GM18517 (cell line): ENCODE measurements around the gene OPN3.
A peak's percentile ranks its signal among the peaks of the same experiment; 100 is the strongest.

Experiments used
- ATAC-seq: cut with Tn5 transposase; IDR thresholded peaks from one replicate; pipeline ENCODE4 v1.9.1; 2021; ENCODE audit warnings: mild to moderate bottlenecking, moderate library complexity; ENCODE audit not compliant: unreplicated experiment

Gene OPN3

GRCh38 chr1:241646201-241646600, 6.0 kb upstream of the OPN3 start:
- ATAC-seq, result no peak

- no peak for ATAC-seq
Observed at GRCh38 chr1:241645199-241645598, 5.0 kb upstream of the OPN3 start.

- ATAC-seq, result no peak
Observed at GRCh38 chr1:241644259-241644658, 4.1 kb upstream of the OPN3 start.

- ATAC-seq, result no peak
Observed at GRCh38 chr1:241642593-241642944, 2.4 kb upstream of the OPN3 start.

- ATAC-seq, result no peak
Observed at GRCh38 chr1:241641773-241642592, 1.8 kb upstream of the OPN3 start.

- no peak for ATAC-seq
Observed at GRCh38 chr1:241640867-241641622, 876 bp upstream of the OPN3 start.

- peak; percentile 48 for ATAC-seq
Observed at GRCh38 chr1:241639623-241640148, 483 bp downstream of the OPN3 start.

GRCh38 chr1:241638909-241639622, 1.1 kb downstream of the OPN3 start:
- no peak for ATAC-seq

- no peak for ATAC-seq
Observed at GRCh38 chr1:241638099-241638682, 2.0 kb downstream of the OPN3 start.

- no peak for ATAC-seq
Observed at GRCh38 chr1:241637604-241638003, 2.6 kb downstream of the OPN3 start.

- no peak for ATAC-seq
Observed at GRCh38 chr1:241637046-241637590, 3.1 kb downstream of the OPN3 start.

GRCh38 chr1:241636291-241636690, 3.9 kb downstream of the OPN3 start:
- no peak for ATAC-seq

- peak; percentile 32 for ATAC-seq
Observed at GRCh38 chr1:241635556-241636152, 4.5 kb downstream of the OPN3 start.

- no peak for ATAC-seq
Observed at GRCh38 chr1:241632987-241633386, 7.2 kb downstream of the OPN3 start.

GRCh38 chr1:241631674-241632073, 8.5 kb downstream of the OPN3 start:
- no peak for ATAC-seq

- ATAC-seq, result no peak
Observed at GRCh38 chr1:241630899-241631298, 9.3 kb downstream of the OPN3 start.

GRCh38 chr1:241630476-241630875, 9.7 kb downstream of the OPN3 start:
- no peak for ATAC-seq

GRCh38 chr1:241630005-241630404, 10.2 kb downstream of the OPN3 start:
- no peak for ATAC-seq

GRCh38 chr1:241627453-241628259, 12.5 kb downstream of the OPN3 start:
- peak; percentile 80 for ATAC-seq

- no peak for ATAC-seq
Observed at GRCh38 chr1:241624935-241625334, 15.2 kb downstream of the OPN3 start.
